SHP77 (cell line): ENCODE measurements around the gene NFKBIZ.
A peak's percentile ranks its signal among the peaks of the same experiment; 100 is the strongest.

ENCODE experiments used
- DNase-seq, 2 experiments: peaks; one replicate each; lab custom pipeline; 2025; lab: John Stamatoyannopoulos, UW

The NFKBIZ gene

GRCh38 chr3:101827211-101828174 is 21.8 kb upstream of the NFKBIZ start:
- DNase-seq: peak; percentile 43 to 64

- DNase-seq: no peak
These were observed 21.0 kb upstream of the NFKBIZ start for GRCh38 chr3:101828276-101828675.

GRCh38 chr3:101828691-101829436 is 20.4 kb upstream of the NFKBIZ start:
- DNase-seq: peak in 1 of 2 experiments; percentile 41

- no peak for DNase-seq
These were observed 19.9 kb upstream of the NFKBIZ start for GRCh38 chr3:101829437-101829830.

GRCh38 chr3:101829874-101830273 is 19.4 kb upstream of the NFKBIZ start:
- DNase-seq: no peak

GRCh38 chr3:101833446-101833974 is 15.8 kb upstream of the NFKBIZ start:
- DNase-seq: no peak

- DNase-seq: no peak
These were observed 13.6 kb upstream of the NFKBIZ start for GRCh38 chr3:101835676-101836075.

- no peak for DNase-seq
These were observed 13.2 kb upstream of the NFKBIZ start for GRCh38 chr3:101836160-101836559.

- peak in 1 of 2 experiments; percentile 29 for DNase-seq
These were observed 12.4 kb upstream of the NFKBIZ start for GRCh38 chr3:101836652-101837598.

GRCh38 chr3:101838691-101839090 is 10.6 kb upstream of the NFKBIZ start:
- no peak for DNase-seq

- DNase-seq: no peak
These were observed 9.2 kb upstream of the NFKBIZ start for GRCh38 chr3:101840066-101840465.

- DNase-seq: no peak
These were observed 6.9 kb upstream of the NFKBIZ start for GRCh38 chr3:101842245-101842934.

GRCh38 chr3:101842935-101843330 is 6.4 kb upstream of the NFKBIZ start:
- no peak for DNase-seq

- DNase-seq: no peak
These were observed 3.9 kb upstream of the NFKBIZ start for GRCh38 chr3:101845425-101845824.

GRCh38 chr3:101846709-101847108 is 2.6 kb upstream of the NFKBIZ start:
- DNase-seq: no peak

- DNase-seq: no peak
These were observed 2.0 kb upstream of the NFKBIZ start for GRCh38 chr3:101847328-101847727.

- no peak for DNase-seq
These were observed 988 bp upstream of the NFKBIZ start for GRCh38 chr3:101848326-101848725.

- DNase-seq: peak in 1 of 2 experiments; percentile 47
These were observed 466 bp downstream of the NFKBIZ start for GRCh38 chr3:101849714-101850245.

- peak in 1 of 2 experiments; percentile 5 for DNase-seq
These were observed 1.1 kb downstream of the NFKBIZ start for GRCh38 chr3:101850246-101851051.
